Measurements from ENCODE around the gene CFAP410. TPM values are rescaled to one million over a fixed set of nuclear protein-coding genes. Genes with fewer than 3 reads are reported as not detected.

Gene CFAP410
- total RNA-seq, 2 donors from 2014 or later, result 33.1 to 35.7 TPM

DNA sequence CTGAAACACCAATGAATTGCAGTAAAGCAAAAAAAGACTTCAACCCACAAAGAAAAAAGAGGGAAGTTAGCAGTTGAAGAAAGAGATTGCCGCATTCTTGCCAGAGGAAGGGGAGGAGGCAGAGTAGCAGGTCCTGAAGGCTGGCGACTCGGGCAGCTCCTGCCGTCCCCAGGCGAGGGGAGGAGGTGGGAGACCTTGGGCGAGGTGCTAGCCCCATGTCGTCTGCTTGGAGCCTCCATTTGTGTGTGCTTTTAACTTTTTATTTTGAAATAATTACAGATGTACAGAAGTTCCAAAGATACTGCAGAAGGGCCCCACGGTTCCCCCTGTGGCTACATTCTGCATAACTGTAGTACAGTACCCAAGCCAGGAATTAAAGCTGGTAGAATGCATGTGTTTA lies 21.0 kb upstream of the CFAP410 start:
- Mint-ChIP-seq H3K9me3 (peaks cover 14% of the 10 kb centered on the region), H3K36me3 (ENCODE audit: low read depth) (no peaks in the 10 kb centered on the region), H3K4me1 (no peaks in the 10 kb centered on the region), H3K27ac (no peak overlapping the region), H3K4me3 (no peak overlapping the region), H3K27me3 (ENCODE audit: insufficient read depth) (peaks cover 5% of the 10 kb centered on the region)
- peaks cover 26% of the 10 kb centered on the region for H3K9me3 ChIP-seq (ENCODE audit: control insufficient read depth, low read length)
- TF ChIP-seq, protein P1, sequence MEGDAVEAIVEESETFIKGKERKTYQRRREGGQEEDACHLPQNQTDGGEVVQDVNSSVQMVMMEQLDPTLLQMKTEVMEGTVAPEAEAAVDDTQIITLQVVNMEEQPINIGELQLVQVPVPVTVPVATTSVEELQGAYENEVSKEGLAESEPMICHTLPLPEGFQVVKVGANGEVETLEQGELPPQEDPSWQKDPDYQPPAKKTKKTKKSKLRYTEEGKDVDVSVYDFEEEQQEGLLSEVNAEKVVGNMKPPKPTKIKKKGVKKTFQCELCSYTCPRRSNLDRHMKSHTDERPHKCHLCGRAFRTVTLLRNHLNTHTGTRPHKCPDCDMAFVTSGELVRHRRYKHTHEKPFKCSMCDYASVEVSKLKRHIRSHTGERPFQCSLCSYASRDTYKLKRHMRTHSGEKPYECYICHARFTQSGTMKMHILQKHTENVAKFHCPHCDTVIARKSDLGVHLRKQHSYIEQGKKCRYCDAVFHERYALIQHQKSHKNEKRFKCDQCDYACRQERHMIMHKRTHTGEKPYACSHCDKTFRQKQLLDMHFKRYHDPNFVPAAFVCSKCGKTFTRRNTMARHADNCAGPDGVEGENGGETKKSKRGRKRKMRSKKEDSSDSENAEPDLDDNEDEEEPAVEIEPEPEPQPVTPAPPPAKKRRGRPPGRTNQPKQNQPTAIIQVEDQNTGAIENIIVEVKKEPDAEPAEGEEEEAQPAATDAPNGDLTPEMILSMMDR (conservative IDR thresholded peaks at IDR 0.05), result peak; percentile 61
- H3K4me3 ChIP-seq (ENCODE audit: low read length), result no peak overlapping the region
- no peak for DNase-seq
- no peaks in the 10 kb centered on the region for H3K4me1 ChIP-seq (ENCODE audit: control insufficient read depth, insufficient read depth, low read length)
- H3K27ac ChIP-seq (ENCODE audit: low read depth, low read length), result no peak overlapping the region
- H3K36me3 ChIP-seq (ENCODE audit: control insufficient read depth, insufficient read depth, low read length), result no peaks in the 10 kb centered on the region
- 81 to 100% methylated on average over 1 to 8 of the region's 8 CpGs for WGBS, 2 experiments (ENCODE audit: insufficient coverage in 1 of 2, insufficient read length in 1 of 2)
- H3K9ac ChIP-seq (ENCODE audit: extremely low read depth, low read length, poor library complexity, severe bottlenecking), result no peak overlapping the region
- no peaks in the 10 kb centered on the region for H3K27me3 ChIP-seq (ENCODE audit: control insufficient read depth, insufficient read depth, low read length, poor library complexity, severe bottlenecking)

DNA sequence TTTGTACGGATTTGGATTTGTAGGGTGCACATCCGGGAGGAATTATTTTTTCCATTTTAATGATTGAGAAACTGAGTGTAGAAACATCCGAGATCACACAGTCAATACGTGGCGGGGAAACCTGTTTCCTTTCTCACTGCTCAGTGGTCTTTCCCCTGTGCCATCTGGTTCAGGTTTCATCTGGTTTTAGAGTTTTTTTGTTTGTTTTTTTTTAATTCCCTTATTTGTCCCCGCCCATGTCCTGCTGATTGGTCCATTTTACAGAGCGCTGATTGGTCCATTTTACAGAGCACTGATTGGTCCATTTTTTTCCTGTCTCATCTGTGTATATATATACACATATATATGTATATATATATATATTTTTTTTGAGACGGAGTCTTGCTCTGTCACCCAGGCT lies 20.2 kb upstream of the CFAP410 start:
- peaks cover 26% of the 10 kb centered on the region for H3K9me3 ChIP-seq (ENCODE audit: control insufficient read depth, low read length)
- Mint-ChIP-seq H3K27ac (no peak overlapping the region), H3K9me3 (peaks cover 14% of the 10 kb centered on the region), H3K27me3 (ENCODE audit: insufficient read depth) (peaks cover 5% of the 10 kb centered on the region), H3K4me3 (no peak overlapping the region), H3K4me1 (peaks cover 3% of the 10 kb centered on the region), H3K36me3 (ENCODE audit: low read depth) (no peaks in the 10 kb centered on the region)
- H3K9ac ChIP-seq (ENCODE audit: extremely low read depth, low read length, poor library complexity, severe bottlenecking), result no peak overlapping the region
- 92 to 97% methylated on average over 5 to 8 of the region's 8 CpGs for WGBS, 2 experiments (ENCODE audit: insufficient coverage in 1 of 2, insufficient read length in 1 of 2)
- no peak overlapping the region for H3K27ac ChIP-seq (ENCODE audit: low read depth, low read length)
- DNase-seq, result no peak
- TF ChIP-seq, protein P1 (conservative IDR thresholded peaks at IDR 0.05), result no peak
- H3K4me3 ChIP-seq (ENCODE audit: low read length), result no peak overlapping the region
- no peaks in the 10 kb centered on the region for H3K27me3 ChIP-seq (ENCODE audit: control insufficient read depth, insufficient read depth, low read length, poor library complexity, severe bottlenecking)
- H3K36me3 ChIP-seq (ENCODE audit: control insufficient read depth, insufficient read depth, low read length), result no peaks in the 10 kb centered on the region
- no peaks in the 10 kb centered on the region for H3K4me1 ChIP-seq (ENCODE audit: control insufficient read depth, insufficient read depth, low read length)

DNA sequence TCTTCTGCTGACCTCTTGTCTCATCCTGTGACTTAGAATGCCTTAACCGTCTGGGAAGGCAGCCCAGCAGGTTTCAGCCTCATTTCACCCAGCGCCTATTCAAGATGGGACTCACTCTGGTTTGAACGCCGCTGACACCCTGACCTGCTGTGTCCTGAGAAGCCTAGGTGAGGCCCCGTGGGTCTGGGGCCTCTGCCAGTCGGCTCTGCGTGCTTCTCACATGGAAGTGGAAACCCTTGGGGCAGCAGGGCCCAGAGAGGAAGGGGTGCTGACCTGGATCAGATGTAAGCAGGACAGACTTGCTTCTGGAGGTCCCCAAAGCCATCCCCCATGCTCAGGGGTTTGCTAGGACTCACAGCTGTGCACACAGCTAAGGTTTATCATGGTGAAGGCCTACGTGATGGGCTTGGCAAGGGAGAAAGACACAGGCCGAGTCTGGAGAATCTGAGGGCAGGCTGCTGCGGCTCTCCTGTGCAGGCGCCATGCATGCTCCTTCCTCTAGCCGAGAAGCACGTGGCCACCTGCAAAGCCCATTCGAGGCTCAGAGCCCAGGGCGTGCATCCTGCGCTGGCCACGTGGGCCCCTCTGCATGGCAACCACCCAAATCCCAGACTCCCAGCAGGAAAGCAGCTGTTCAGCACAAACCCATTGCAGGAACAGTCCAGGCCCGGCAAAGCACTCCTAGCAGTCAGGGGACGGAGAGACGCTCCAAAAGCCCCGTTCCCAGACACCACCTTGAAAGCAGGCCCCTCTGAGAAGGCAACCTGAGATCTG lies 18.1 kb upstream of the CFAP410 start:
- Mint-ChIP-seq H3K36me3 (ENCODE audit: low read depth) (no peaks in the 10 kb centered on the region), H3K9me3 (peaks cover 9% of the 10 kb centered on the region), H3K4me3 (no peak overlapping the region), H3K4me1 (peaks cover 7% of the 10 kb centered on the region), H3K27me3 (ENCODE audit: insufficient read depth) (peaks cover 8% of the 10 kb centered on the region), H3K27ac (no peak overlapping the region)
- 87 to 91% methylated on average over 18 to 21 of the region's 21 CpGs for WGBS, 2 experiments (ENCODE audit: insufficient coverage in 1 of 2, insufficient read length in 1 of 2)
- H3K36me3 ChIP-seq (ENCODE audit: control insufficient read depth, insufficient read depth, low read length), result no peaks in the 10 kb centered on the region
- DNase-seq, result no peak
- H3K27me3 ChIP-seq (ENCODE audit: control insufficient read depth, insufficient read depth, low read length, poor library complexity, severe bottlenecking), result no peaks in the 10 kb centered on the region
- H3K9me3 ChIP-seq (ENCODE audit: control insufficient read depth, low read length), result peaks cover 11% of the 10 kb centered on the region
- no peak overlapping the region for H3K27ac ChIP-seq (ENCODE audit: low read depth, low read length)
- H3K4me1 ChIP-seq (ENCODE audit: control insufficient read depth, insufficient read depth, low read length), result no peaks in the 10 kb centered on the region
- no peak overlapping the region for H3K4me3 ChIP-seq (ENCODE audit: low read length)
- no peak overlapping the region for H3K9ac ChIP-seq (ENCODE audit: extremely low read depth, low read length, poor library complexity, severe bottlenecking)
- TF ChIP-seq, protein P1 (conservative IDR thresholded peaks at IDR 0.05), result no peak
